ENCODE measurements around the gene SLC25A42. TPM values are rescaled to one million over a fixed set of nuclear protein-coding genes. Genes with fewer than 3 reads are reported as not detected.

The SLC25A42 gene
- total RNA-seq, 2 experiments from 2014 or later: 6.7 to 8.5 TPM

DNA sequence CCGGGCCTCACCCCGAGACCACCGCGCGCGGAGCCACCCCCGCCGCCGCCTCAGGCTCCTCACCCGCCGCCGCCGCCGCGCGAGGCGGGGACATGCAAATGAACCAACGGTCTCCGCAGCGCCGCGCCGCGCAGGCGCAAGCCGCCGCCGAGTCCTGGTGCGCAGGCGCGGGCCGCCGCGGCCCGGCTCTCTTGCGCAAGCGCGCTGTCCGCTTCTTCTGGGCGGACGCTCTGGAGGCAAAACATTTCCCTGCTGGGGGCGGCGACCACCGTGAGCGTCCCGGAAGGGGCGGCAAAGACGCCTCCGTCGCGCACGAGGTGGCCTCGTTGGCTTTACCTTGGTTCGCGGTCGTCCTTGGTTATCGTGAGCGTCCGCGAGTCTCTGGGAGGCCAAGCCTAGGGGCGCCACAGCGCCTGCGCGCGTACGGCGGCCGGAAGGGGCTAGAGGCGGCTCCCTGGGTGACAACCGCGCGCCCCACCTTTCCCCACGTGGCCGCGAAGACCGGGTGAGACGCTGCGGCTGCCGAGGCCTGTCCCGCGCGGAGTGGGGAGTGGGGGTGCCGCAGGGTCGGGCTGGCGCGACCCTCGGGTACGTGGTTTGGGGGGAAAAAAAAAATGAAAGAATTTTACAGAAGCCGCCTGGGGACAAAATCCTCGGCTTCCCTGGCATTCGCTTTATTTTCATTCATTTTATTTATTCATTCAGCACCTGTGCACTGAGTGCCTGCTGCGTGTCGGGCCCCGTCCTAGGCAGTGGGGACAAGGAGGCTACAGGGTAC, 30.2 kb upstream of the SLC25A42 start, which contains the start of the genes ARMC6 and SUGP2:
Gene ARMC6 (plus strand): TSS at position 178 of the 778 bp plus-strand sequence. CDS start 607 bp downstream, outside the sequence.
Gene SUGP2 (minus strand): TSS at position 92 of the 778 bp plus-strand sequence. CDS start 2,446 bp downstream, outside the sequence.
- peaks cover 37% of the 10 kb centered on the region for H3K4me1 Mint-ChIP-seq (ENCODE audit: low read depth)
- H3K36me3 Mint-ChIP-seq (ENCODE audit: low read depth): peaks cover 23% of the 10 kb centered on the region
- H3K27ac Mint-ChIP-seq: peak within 1 kb of the TSS; percentile 86
- H3K27me3 Mint-ChIP-seq (ENCODE audit: low read depth): no peaks in the 10 kb centered on the region
- DNase-seq: peak; percentile 85
- H3K9me3 Mint-ChIP-seq: no peaks in the 10 kb centered on the region
- peak within 1 kb of the TSS; percentile 95 for H3K4me3 Mint-ChIP-seq
- intact Hi-C loops (cut with micrococcal nuclease): loop anchor here (1.0 to 5.0 kb wide), 8 partner anchors 30 to 491 kb away; partner anchors contain the start of genes BORCS8, COPE, DDX49 and FKBP8
- CTCF ChIA-PET: interaction anchor here (0.6 kb wide), 1 partner anchor 37 kb away, joined by 3 read pairs; no protein-coding TSS in a partner anchor

DNA sequence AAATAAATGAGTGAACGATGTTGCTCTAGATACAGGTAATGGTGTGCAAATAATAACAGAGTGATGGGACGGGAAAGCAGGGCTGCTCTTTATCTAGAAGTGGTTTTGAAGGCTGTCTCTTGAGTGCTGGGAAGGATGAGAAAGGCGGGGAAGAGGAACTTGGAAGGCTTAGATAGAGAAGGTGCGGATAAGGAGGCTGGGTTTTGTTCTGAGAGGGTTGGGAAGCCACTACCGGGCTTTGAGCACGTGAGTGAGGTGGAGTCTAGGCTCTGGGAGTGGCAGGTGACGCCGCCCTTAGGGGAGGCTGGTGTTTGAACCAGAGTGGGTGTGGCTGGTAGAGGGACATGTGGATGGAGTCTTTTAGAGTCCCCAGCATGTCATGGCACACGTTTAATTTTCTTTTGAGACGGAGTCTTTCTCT, 29.6 kb upstream of the SLC25A42 start:
- CTCF ChIA-PET: interaction anchor here (0.6 kb wide), 1 partner anchor 104 kb away, joined by 3 read pairs; no protein-coding TSS in a partner anchor
- H3K4me1 Mint-ChIP-seq (ENCODE audit: low read depth): peaks cover 39% of the 10 kb centered on the region
- peak overlapping the region; percentile 69 for H3K27ac Mint-ChIP-seq
- peak; percentile 84 for DNase-seq
- peak overlapping the region; percentile 82 for H3K4me3 Mint-ChIP-seq
- intact Hi-C loops (cut with micrococcal nuclease): loop anchor here (5.0 kb wide), 1 partner anchor 103 kb away; the partner anchor contains the start of gene TMEM161A
- no peaks in the 10 kb centered on the region for H3K27me3 Mint-ChIP-seq (ENCODE audit: low read depth)
- H3K36me3 Mint-ChIP-seq (ENCODE audit: low read depth): peaks cover 26% of the 10 kb centered on the region
- no peaks in the 10 kb centered on the region for H3K9me3 Mint-ChIP-seq

- H3K4me3 Mint-ChIP-seq: no peak overlapping the region
- no peaks in the 10 kb centered on the region for H3K9me3 Mint-ChIP-seq
- intact Hi-C loops (cut with micrococcal nuclease): no loop called here
- H3K27ac Mint-ChIP-seq: peak overlapping the region; percentile 62
- CTCF ChIA-PET: interaction anchor here (0.9 to 1.3 kb wide), 2 partner anchors 24 to 71 kb away, joined by 3 to 6 read pairs; partner anchors contain the start of gene SLC25A42
- peak; percentile 48 for DNase-seq
- peaks cover 34% of the 10 kb centered on the region for H3K4me1 Mint-ChIP-seq (ENCODE audit: low read depth)
- H3K36me3 Mint-ChIP-seq (ENCODE audit: low read depth): peaks cover 24% of the 10 kb centered on the region
- H3K27me3 Mint-ChIP-seq (ENCODE audit: low read depth): no peaks in the 10 kb centered on the region
These were observed 23.9 kb upstream of the SLC25A42 start for GRCh38 chr19:19039901-19040300.

- CTCF ChIA-PET: interaction anchor here (0.9 to 1.3 kb wide), 2 partner anchors 23 to 71 kb away, joined by 3 to 6 read pairs; partner anchors contain the start of gene SLC25A42
- H3K4me1 Mint-ChIP-seq (ENCODE audit: low read depth): peaks cover 29% of the 10 kb centered on the region
- no peaks in the 10 kb centered on the region for H3K27me3 Mint-ChIP-seq (ENCODE audit: low read depth)
- H3K4me3 Mint-ChIP-seq: no peak overlapping the region
- H3K9me3 Mint-ChIP-seq: no peaks in the 10 kb centered on the region
- no peak for DNase-seq
- peak overlapping the region; percentile 62 for H3K27ac Mint-ChIP-seq
- intact Hi-C loops (cut with micrococcal nuclease): no loop called here
- peaks cover 26% of the 10 kb centered on the region for H3K36me3 Mint-ChIP-seq (ENCODE audit: low read depth)
These were observed 23.4 kb upstream of the SLC25A42 start for GRCh38 chr19:19040417-19040816.

DNA sequence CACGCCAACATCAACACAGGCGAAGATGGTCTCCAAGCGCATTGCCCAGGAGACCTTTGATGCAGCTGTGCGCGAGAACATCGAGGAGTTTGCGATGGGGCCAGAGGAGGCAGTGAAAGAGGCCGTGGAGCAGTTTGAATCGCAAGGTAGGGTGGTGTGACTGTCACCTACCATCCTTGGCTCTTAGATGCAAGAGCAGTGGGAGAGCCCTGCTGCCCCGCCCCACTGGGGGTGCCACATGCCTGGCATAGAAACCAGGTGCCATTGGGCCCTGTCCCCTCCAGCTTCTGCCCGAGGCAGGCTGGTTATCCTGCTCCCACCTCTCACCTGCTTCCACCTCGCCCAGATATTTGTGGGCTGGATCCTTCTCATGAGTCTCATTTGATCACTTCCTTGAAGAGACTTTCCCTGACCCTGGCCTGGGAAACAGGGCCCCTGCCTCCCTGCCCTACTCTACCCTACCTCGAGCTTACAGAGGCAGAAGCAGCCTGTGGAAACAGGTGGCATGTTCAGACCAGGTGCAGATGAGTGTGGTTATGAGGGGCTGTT, 21.0 kb upstream of the SLC25A42 start:
- intact Hi-C loops (cut with micrococcal nuclease): no loop called here
- no peak for DNase-seq
- Mint-ChIP-seq H3K4me3 (no peak overlapping the region), H3K27me3 (ENCODE audit: low read depth) (no peaks in the 10 kb centered on the region), H3K36me3 (ENCODE audit: low read depth) (peaks cover 30% of the 10 kb centered on the region), H3K9me3 (no peaks in the 10 kb centered on the region), H3K27ac (no peak overlapping the region), H3K4me1 (ENCODE audit: low read depth) (peaks cover 20% of the 10 kb centered on the region)
- CTCF ChIA-PET: interaction anchor here (0.6 kb wide), 1 partner anchor 79 kb away, joined by 3 read pairs; no protein-coding TSS in a partner anchor

DNA sequence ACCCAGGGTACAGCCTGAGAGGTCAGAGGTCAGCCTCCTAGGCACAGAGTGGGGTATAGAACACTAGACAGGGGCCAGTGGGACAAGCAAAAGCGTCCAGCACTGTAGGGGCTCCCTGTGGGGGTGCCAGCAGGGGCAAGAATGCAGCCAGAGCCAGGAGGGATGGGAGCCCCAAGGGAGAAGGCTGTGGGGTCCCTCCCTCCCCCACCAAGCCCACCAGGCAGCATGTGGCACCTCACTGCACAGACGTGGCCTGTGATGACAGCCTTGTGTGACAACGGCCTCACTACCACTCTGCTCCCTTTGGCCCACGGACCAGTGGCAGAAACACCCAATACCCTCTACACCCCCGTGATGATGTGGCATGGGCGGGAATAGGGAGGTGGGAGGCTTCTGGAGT, 20.3 kb upstream of the SLC25A42 start:
- Mint-ChIP-seq H3K36me3 (ENCODE audit: low read depth) (peaks cover 30% of the 10 kb centered on the region), H3K9me3 (no peaks in the 10 kb centered on the region), H3K27me3 (ENCODE audit: low read depth) (no peaks in the 10 kb centered on the region), H3K4me1 (ENCODE audit: low read depth) (peaks cover 20% of the 10 kb centered on the region), H3K4me3 (no peak overlapping the region), H3K27ac (no peak overlapping the region)
- CTCF ChIA-PET: no interaction called here
- DNase-seq: no peak
- intact Hi-C loops (cut with micrococcal nuclease): no loop called here

GRCh38 chr19:19043881-19044280, 19.9 kb upstream of the SLC25A42 start:
- Mint-ChIP-seq H3K36me3 (ENCODE audit: low read depth) (peaks cover 29% of the 10 kb centered on the region), H3K4me1 (ENCODE audit: low read depth) (peaks cover 20% of the 10 kb centered on the region), H3K4me3 (no peak overlapping the region), H3K9me3 (no peaks in the 10 kb centered on the region), H3K27ac (no peak overlapping the region), H3K27me3 (ENCODE audit: low read depth) (no peaks in the 10 kb centered on the region)
- no peak for DNase-seq
- intact Hi-C loops (cut with micrococcal nuclease): no loop called here
- CTCF ChIA-PET: no interaction called here

DNA sequence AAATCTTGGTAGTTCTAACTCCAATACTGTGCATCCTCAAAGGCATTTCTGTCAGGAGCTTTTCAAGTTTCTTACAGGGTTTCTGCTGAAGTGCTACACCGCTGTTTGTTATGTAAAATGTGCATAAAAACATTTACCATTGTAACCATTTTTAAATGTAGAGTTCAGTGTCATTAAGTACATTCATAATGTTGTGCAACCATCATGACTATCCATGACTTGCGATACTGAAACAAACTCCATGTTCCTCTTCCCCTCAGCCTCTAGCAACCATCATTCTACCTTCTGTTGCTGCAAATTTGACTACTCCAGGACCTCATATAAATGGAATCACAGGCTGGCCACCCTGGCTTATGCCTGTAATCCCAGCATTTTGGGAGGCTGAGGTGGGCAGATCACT, 14.4 kb upstream of the SLC25A42 start:
- peaks cover 26% of the 10 kb centered on the region for H3K36me3 Mint-ChIP-seq (ENCODE audit: low read depth)
- H3K9me3 Mint-ChIP-seq: no peaks in the 10 kb centered on the region
- H3K4me1 Mint-ChIP-seq (ENCODE audit: low read depth): no peaks in the 10 kb centered on the region
- no peaks in the 10 kb centered on the region for H3K27me3 Mint-ChIP-seq (ENCODE audit: low read depth)
- CTCF ChIA-PET: no interaction called here
- H3K27ac Mint-ChIP-seq: no peak overlapping the region
- H3K4me3 Mint-ChIP-seq: no peak overlapping the region
- DNase-seq: no peak
- intact Hi-C loops (cut with micrococcal nuclease): no loop called here

DNA sequence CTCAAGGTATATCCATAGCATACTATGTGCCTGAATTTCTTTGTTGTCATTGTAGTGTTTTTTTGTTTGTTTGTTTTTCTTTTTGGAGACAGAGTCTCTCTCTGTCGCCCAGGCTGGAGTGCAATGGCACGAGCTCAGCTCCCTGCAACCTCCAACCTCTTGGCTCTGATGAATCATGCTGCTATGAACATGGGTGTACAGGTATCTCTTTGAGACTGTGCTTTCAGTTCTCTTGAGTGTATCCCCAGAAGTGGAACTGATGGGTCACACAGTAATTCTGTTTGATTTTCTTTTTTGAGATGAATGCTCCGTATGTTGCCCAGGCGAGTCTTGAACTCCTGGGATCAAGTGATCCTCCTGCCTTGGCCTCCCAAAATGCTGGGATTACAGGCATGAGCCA, 13.7 kb upstream of the SLC25A42 start:
- Mint-ChIP-seq H3K4me1 (ENCODE audit: low read depth) (no peaks in the 10 kb centered on the region), H3K9me3 (no peaks in the 10 kb centered on the region), H3K27ac (no peak overlapping the region), H3K27me3 (ENCODE audit: low read depth) (no peaks in the 10 kb centered on the region), H3K36me3 (ENCODE audit: low read depth) (peaks cover 23% of the 10 kb centered on the region), H3K4me3 (no peak overlapping the region)
- no peak for DNase-seq
- intact Hi-C loops (cut with micrococcal nuclease): no loop called here
- CTCF ChIA-PET: interaction anchor here (0.6 kb wide), 1 partner anchor 80 kb away, joined by 3 read pairs; no protein-coding TSS in a partner anchor

DNA sequence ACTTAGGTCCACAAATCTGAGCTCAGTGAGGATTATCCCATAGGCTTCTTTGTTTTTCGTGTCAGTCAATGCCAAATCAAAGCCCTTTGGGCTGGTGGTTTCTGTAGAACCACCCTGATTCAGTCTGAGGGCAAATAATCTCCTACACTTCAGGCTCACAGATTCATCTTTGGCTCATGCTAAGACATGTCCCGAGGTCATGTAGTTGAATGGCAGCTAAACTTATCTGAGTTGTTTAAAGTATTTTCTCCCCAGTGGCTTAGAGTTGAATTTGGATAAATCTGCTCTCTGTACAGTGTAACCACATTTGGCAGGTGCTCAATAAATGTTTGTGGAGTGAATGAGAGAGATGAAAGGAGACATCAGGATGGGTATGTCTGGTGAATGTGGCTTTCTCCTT, 13.1 kb upstream of the SLC25A42 start:
- Mint-ChIP-seq H3K36me3 (ENCODE audit: low read depth) (peaks cover 21% of the 10 kb centered on the region), H3K27ac (no peak overlapping the region), H3K4me1 (ENCODE audit: low read depth) (no peaks in the 10 kb centered on the region), H3K4me3 (no peak overlapping the region), H3K9me3 (no peaks in the 10 kb centered on the region), H3K27me3 (ENCODE audit: low read depth) (no peaks in the 10 kb centered on the region)
- intact Hi-C loops (cut with micrococcal nuclease): no loop called here
- CTCF ChIA-PET: interaction anchor here (0.6 kb wide), 1 partner anchor 80 kb away, joined by 3 read pairs; no protein-coding TSS in a partner anchor
- DNase-seq: no peak

DNA sequence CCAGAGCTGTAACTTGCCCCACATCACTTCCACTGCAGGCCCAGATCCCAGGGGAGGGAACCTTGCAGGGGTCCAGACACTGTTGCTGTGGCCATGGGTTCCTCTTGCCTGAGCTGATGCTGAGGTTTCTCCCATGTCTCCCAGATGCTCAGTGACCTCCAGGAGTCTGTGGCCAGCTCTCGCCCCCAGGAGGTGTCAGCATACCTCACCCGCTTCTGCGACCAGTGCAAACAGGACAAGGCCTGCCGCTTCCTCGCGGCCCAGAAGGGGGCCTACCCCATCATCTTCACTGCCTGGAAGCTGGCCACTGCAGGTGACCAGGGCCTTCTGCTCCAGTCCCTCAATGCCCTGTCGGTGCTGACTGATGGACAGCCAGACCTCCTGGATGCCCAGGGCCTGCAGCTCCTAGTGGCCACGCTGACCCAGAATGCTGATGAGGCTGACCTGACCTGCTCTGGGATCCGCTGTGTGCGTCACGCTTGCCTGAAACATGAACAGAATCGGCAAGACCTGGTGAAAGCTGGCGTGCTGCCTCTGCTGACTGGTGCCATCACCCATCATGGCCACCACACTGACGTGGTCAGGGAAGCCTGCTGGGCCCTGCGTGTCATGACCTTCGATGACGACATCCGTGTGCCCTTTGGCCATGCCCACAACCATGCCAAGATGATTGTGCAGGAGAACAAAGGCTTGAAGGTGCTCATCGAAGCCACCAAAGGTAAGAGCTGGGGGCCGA, 12.1 kb upstream of the SLC25A42 start:
- CTCF ChIA-PET: interaction anchor here (0.5 to 1.8 kb wide), 2 partner anchors 22 to 123 kb away, joined by 3 to 7 read pairs; no protein-coding TSS in a partner anchor
- Mint-ChIP-seq H3K4me3 (no peak overlapping the region), H3K27me3 (ENCODE audit: low read depth) (no peaks in the 10 kb centered on the region), H3K9me3 (no peaks in the 10 kb centered on the region), H3K36me3 (ENCODE audit: low read depth) (peaks cover 20% of the 10 kb centered on the region), H3K27ac (no peak overlapping the region), H3K4me1 (ENCODE audit: low read depth) (no peaks in the 10 kb centered on the region)
- intact Hi-C loops (cut with micrococcal nuclease): no loop called here
- DNase-seq: no peak

DNA sequence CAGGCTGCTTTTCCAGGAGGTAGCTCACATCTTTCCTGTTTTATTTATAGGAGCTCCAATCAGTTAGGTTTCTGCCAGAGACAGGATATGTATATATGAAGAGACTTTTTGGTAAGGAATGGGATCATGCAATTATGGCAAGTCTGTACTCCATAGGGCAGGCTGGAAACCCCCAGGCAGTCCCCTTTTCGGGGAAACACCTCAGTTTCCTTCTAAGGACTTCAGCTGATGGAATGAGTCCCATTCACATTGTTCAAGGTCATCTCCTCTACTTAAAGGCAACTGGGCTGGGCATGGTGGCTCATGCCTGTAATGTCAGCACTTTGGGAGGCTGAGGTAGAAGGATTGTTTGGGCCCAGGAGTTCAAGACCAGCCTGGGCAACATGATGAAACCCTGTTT, 10.9 kb upstream of the SLC25A42 start:
- H3K4me1 Mint-ChIP-seq (ENCODE audit: low read depth): no peaks in the 10 kb centered on the region
- CTCF ChIA-PET: interaction anchor here (0.7 to 2.2 kb wide), 9 partner anchors 10 to 122 kb away, joined by 3 to 9 read pairs (median 4); no protein-coding TSS in a partner anchor
- no peaks in the 10 kb centered on the region for H3K9me3 Mint-ChIP-seq
- DNase-seq: no peak
- no peaks in the 10 kb centered on the region for H3K27me3 Mint-ChIP-seq (ENCODE audit: low read depth)
- H3K4me3 Mint-ChIP-seq: no peak overlapping the region
- H3K36me3 Mint-ChIP-seq (ENCODE audit: low read depth): peaks cover 14% of the 10 kb centered on the region
- intact Hi-C loops (cut with micrococcal nuclease): no loop called here
- no peak overlapping the region for H3K27ac Mint-ChIP-seq

All from activated naive CD4-positive, alpha-beta T cell treated with anti-CD3 and anti-CD28 coated beads for 36 hours (primary cell).